ENCODE data around the gene ARHGAP10. TPM values are rescaled to one million over a fixed set of nuclear protein-coding genes. Genes with fewer than 3 reads are reported as not detected.
A peak's percentile ranks its signal among the peaks of the same experiment; 100 is the strongest.

ARHGAP10 gene
- total and polyA plus RNA-seq, 5 donors from 2014 or later, result 2.9 to 14.1 (median 4.7) TPM

- Histone ChIP-seq H3K4me3 (ENCODE audit: low read depth, low read length) (peak overlapping the region; percentile 90), H3K27ac (ENCODE audit: insufficient read depth, low read length, poor library complexity, severe bottlenecking) (no peak overlapping the region), H3K9me3 (ENCODE audit: control insufficient read depth in 2 of 2, low read length in 2 of 2) (peaks cover 0 to 2% of the 10 kb centered on the region in 2 experiments), H3K27me3 (ENCODE audit: control insufficient read depth, insufficient read depth, low read length) (no peaks in the 10 kb centered on the region), H3K36me3 (ENCODE audit: control insufficient read depth, insufficient read depth, low read length) (peaks cover 10% of the 10 kb centered on the region), H3K4me1 (ENCODE audit: control insufficient read depth, insufficient read depth, low read length, poor library complexity, severe bottlenecking) (peaks cover 16% of the 10 kb centered on the region)
- Mint-ChIP-seq H3K36me3 (peaks cover 28% of the 10 kb centered on the region), H3K4me3 (peak overlapping the region in 2 of 4 donors; percentile 72 to 79), H3K27ac (peak overlapping the region; percentile 89 to 97 (median 94)), H3K9me3 (peaks cover 0 to 14% (median 0%) of the 10 kb centered on the region in 7 donors), H3K4me1 (peaks cover 17 to 61% (median 43%) of the 10 kb centered on the region in 4 donors), H3K27me3 (no peaks in the 10 kb centered on the region)
- DNase-seq (no peak), ATAC-seq (ENCODE audit: low read depth in 2 of 2) (no peak)
Measured at GRCh38 chr4:148061795-148062194, 329.9 kb downstream of the ARHGAP10 start.

- Histone ChIP-seq H3K9me3 (ENCODE audit: control insufficient read depth in 2 of 2, low read length in 2 of 2) (peaks cover 0 to 2% of the 10 kb centered on the region in 2 experiments), H3K4me1 (ENCODE audit: control insufficient read depth, insufficient read depth, low read length, poor library complexity, severe bottlenecking) (peaks cover 11% of the 10 kb centered on the region), H3K4me3 (ENCODE audit: low read depth, low read length) (no peak overlapping the region), H3K27ac (ENCODE audit: insufficient read depth, low read length, poor library complexity, severe bottlenecking) (no peak overlapping the region), H3K27me3 (ENCODE audit: control insufficient read depth, insufficient read depth, low read length) (no peaks in the 10 kb centered on the region), H3K36me3 (ENCODE audit: control insufficient read depth, insufficient read depth, low read length) (peaks cover 10% of the 10 kb centered on the region)
- DNase-seq (no peak), ATAC-seq (ENCODE audit: low read depth in 2 of 2) (no peak)
- Mint-ChIP-seq H3K36me3 (peaks cover 28% of the 10 kb centered on the region), H3K27me3 (no peaks in the 10 kb centered on the region), H3K4me3 (peak overlapping the region in 2 of 4 donors; percentile 47 to 72), H3K9me3 (peaks cover 0 to 14% (median 0%) of the 10 kb centered on the region in 7 donors), H3K27ac (peak overlapping the region; percentile 61 to 94 (median 89)), H3K4me1 (peaks cover 16 to 57% (median 37%) of the 10 kb centered on the region in 4 donors)
Measured at GRCh38 chr4:148062301-148062950, 330.5 kb downstream of the ARHGAP10 start.

- Mint-ChIP-seq H3K4me1 (peaks cover 14 to 37% (median 21%) of the 10 kb centered on the region in 4 donors), H3K9me3 (peaks cover 0 to 3% (median 0%) of the 10 kb centered on the region in 7 donors), H3K27ac (peak overlapping the region in 1 of 3 donors; percentile 44), H3K36me3 (peaks cover 28% of the 10 kb centered on the region), H3K27me3 (no peaks in the 10 kb centered on the region), H3K4me3 (no peak overlapping the region)
- Histone ChIP-seq H3K27ac (ENCODE audit: insufficient read depth, low read length, poor library complexity, severe bottlenecking) (no peak overlapping the region), H3K4me3 (ENCODE audit: low read depth, low read length) (no peak overlapping the region), H3K27me3 (ENCODE audit: control insufficient read depth, insufficient read depth, low read length) (no peaks in the 10 kb centered on the region), H3K36me3 (ENCODE audit: control insufficient read depth, insufficient read depth, low read length) (peaks cover 10% of the 10 kb centered on the region), H3K4me1 (ENCODE audit: control insufficient read depth, insufficient read depth, low read length, poor library complexity, severe bottlenecking) (peaks cover 11% of the 10 kb centered on the region), H3K9me3 (ENCODE audit: control insufficient read depth in 2 of 2, low read length in 2 of 2) (peaks cover 0 to 2% of the 10 kb centered on the region in 2 experiments)
- DNase-seq (no peak), ATAC-seq (ENCODE audit: low read depth in 2 of 2) (no peak)
Measured at GRCh38 chr4:148064451-148064850, 332.6 kb downstream of the ARHGAP10 start.

- Mint-ChIP-seq H3K27ac (peak overlapping the region in 2 of 3 donors; percentile 23 to 82), H3K4me1 (peaks cover 13 to 32% (median 17%) of the 10 kb centered on the region in 4 donors), H3K4me3 (no peak overlapping the region), H3K36me3 (peaks cover 28% of the 10 kb centered on the region), H3K27me3 (no peaks in the 10 kb centered on the region), H3K9me3 (peaks cover 0 to 3% (median 0%) of the 10 kb centered on the region in 7 donors)
- Histone ChIP-seq H3K27ac (ENCODE audit: insufficient read depth, low read length, poor library complexity, severe bottlenecking) (no peak overlapping the region), H3K27me3 (ENCODE audit: control insufficient read depth, insufficient read depth, low read length) (no peaks in the 10 kb centered on the region), H3K36me3 (ENCODE audit: control insufficient read depth, insufficient read depth, low read length) (peaks cover 10% of the 10 kb centered on the region), H3K4me1 (ENCODE audit: control insufficient read depth, insufficient read depth, low read length, poor library complexity, severe bottlenecking) (peaks cover 11% of the 10 kb centered on the region), H3K9me3 (ENCODE audit: control insufficient read depth in 2 of 2, low read length in 2 of 2) (no peaks in the 10 kb centered on the region), H3K4me3 (ENCODE audit: low read depth, low read length) (no peak overlapping the region)
- DNase-seq (no peak), ATAC-seq (ENCODE audit: low read depth in 2 of 2) (no peak)
Measured at GRCh38 chr4:148065075-148065474, 333.2 kb downstream of the ARHGAP10 start.

GRCh38 chr4:148067301-148067916, 335.5 kb downstream of the ARHGAP10 start:
- H3K4me1 Mint-ChIP-seq, result peaks cover 0 to 9% (median under 1%) of the 10 kb centered on the region in 4 donors
- H3K27ac ChIP-seq (ENCODE audit: insufficient read depth, low read length, poor library complexity, severe bottlenecking), result no peak overlapping the region
- no peak for ATAC-seq (ENCODE audit: low read depth in 2 of 2)
- no peak overlapping the region for H3K4me3 Mint-ChIP-seq
- peaks cover 13% of the 10 kb centered on the region for H3K36me3 ChIP-seq (ENCODE audit: control insufficient read depth, insufficient read depth, low read length)
- no peaks in the 10 kb centered on the region for H3K9me3 ChIP-seq (ENCODE audit: control insufficient read depth in 2 of 2, low read length in 2 of 2)
- no peaks in the 10 kb centered on the region for H3K27me3 ChIP-seq (ENCODE audit: control insufficient read depth, insufficient read depth, low read length)
- H3K4me1 ChIP-seq (ENCODE audit: control insufficient read depth, insufficient read depth, low read length, poor library complexity, severe bottlenecking), result no peaks in the 10 kb centered on the region
- peaks cover 0 to 5% (median 0%) of the 10 kb centered on the region in 7 donors for H3K9me3 Mint-ChIP-seq
- peaks cover 36% of the 10 kb centered on the region for H3K36me3 Mint-ChIP-seq
- H3K27me3 Mint-ChIP-seq, result no peaks in the 10 kb centered on the region
- DNase-seq, result no peak
- H3K27ac Mint-ChIP-seq, result peak overlapping the region in 2 of 3 donors; percentile 43 to 55
- H3K4me3 ChIP-seq (ENCODE audit: low read depth, low read length), result no peak overlapping the region

- Histone ChIP-seq H3K27me3 (ENCODE audit: control insufficient read depth, insufficient read depth, low read length) (no peaks in the 10 kb centered on the region), H3K4me3 (ENCODE audit: low read depth, low read length) (no peak overlapping the region), H3K4me1 (ENCODE audit: control insufficient read depth, insufficient read depth, low read length, poor library complexity, severe bottlenecking) (no peaks in the 10 kb centered on the region), H3K27ac (ENCODE audit: insufficient read depth, low read length, poor library complexity, severe bottlenecking) (no peak overlapping the region), H3K36me3 (ENCODE audit: control insufficient read depth, insufficient read depth, low read length) (peaks cover 21% of the 10 kb centered on the region), H3K9me3 (ENCODE audit: control insufficient read depth in 2 of 2, low read length in 2 of 2) (peaks cover under 1 to 7% of the 10 kb centered on the region in 2 experiments)
- peaks cover 0 to 7% (median 0%) of the 10 kb centered on the region in 7 donors for H3K9me3 Mint-ChIP-seq
- H3K36me3 Mint-ChIP-seq, result peaks cover 45% of the 10 kb centered on the region
- peak overlapping the region in 1 of 3 donors; percentile 11 for H3K27ac Mint-ChIP-seq
- peaks cover 0 to 4% (median 0%) of the 10 kb centered on the region in 4 donors for H3K4me1 Mint-ChIP-seq
- DNase-seq (no peak), ATAC-seq (ENCODE audit: low read depth in 2 of 2) (no peak)
- no peak overlapping the region for H3K4me3 Mint-ChIP-seq
- no peaks in the 10 kb centered on the region for H3K27me3 Mint-ChIP-seq
Measured at GRCh38 chr4:148068065-148068911, 336.4 kb downstream of the ARHGAP10 start.

GRCh38 chr4:148069086-148069894, 337.4 kb downstream of the ARHGAP10 start:
- no peak overlapping the region for H3K4me3 Mint-ChIP-seq
- ATAC-seq (ENCODE audit: low read depth in 2 of 2) (no peak), DNase-seq (no peak)
- peak overlapping the region in 1 of 3 donors; percentile 11 for H3K27ac Mint-ChIP-seq
- peaks cover 0 to 17% (median 5%) of the 10 kb centered on the region in 7 donors for H3K9me3 Mint-ChIP-seq
- peaks cover 0 to 2% (median 0%) of the 10 kb centered on the region in 4 donors for H3K4me1 Mint-ChIP-seq
- Histone ChIP-seq H3K27me3 (ENCODE audit: control insufficient read depth, insufficient read depth, low read length) (no peaks in the 10 kb centered on the region), H3K36me3 (ENCODE audit: control insufficient read depth, insufficient read depth, low read length) (peaks cover 29% of the 10 kb centered on the region), H3K4me1 (ENCODE audit: control insufficient read depth, insufficient read depth, low read length, poor library complexity, severe bottlenecking) (no peaks in the 10 kb centered on the region), H3K27ac (ENCODE audit: insufficient read depth, low read length, poor library complexity, severe bottlenecking) (no peak overlapping the region), H3K9me3 (ENCODE audit: control insufficient read depth in 2 of 2, low read length in 2 of 2) (peaks cover 7 to 17% of the 10 kb centered on the region in 2 experiments), H3K4me3 (ENCODE audit: low read depth, low read length) (no peak overlapping the region)
- H3K36me3 Mint-ChIP-seq, result peaks cover 45% of the 10 kb centered on the region
- no peaks in the 10 kb centered on the region for H3K27me3 Mint-ChIP-seq
